BJ (cell line): Measurements from ENCODE around the gene KRTAP4-9. TPM values are rescaled to one million over a fixed set of nuclear protein-coding genes. Genes with fewer than 3 reads are reported as not detected.
"Not testable (repeated sequence)": the region's sequence is repeated elsewhere in the genome, so short reads cannot be mapped to it uniquely, and the experiment has no call there.

Source experiments
- CTCF ChIA-PET: fragments of 350-600 bp; formaldehyde crosslinking; extraction: SDS; loops from one replicate; lab custom pipeline; 2021; ENCODE audit warnings: antibody characterized with exemption, inconsistent platforms; lab: Yijun Ruan, JAX
- POLR2A ChIA-PET: fragments of 300-600 bp; sonication (Branson Sonifier 250); formaldehyde crosslinking; extraction: SDS; loops from one replicate; lab custom pipeline; 2021; ENCODE audit warnings: antibody characterized with exemption; lab: Charles Lee
- DNase-seq: peaks from one replicate; pipeline ENCODE4 v3.0.0-alpha.2; 2011; ENCODE audit warnings: low read depth
- H3K27me3 ChIP-seq: 2 replicates; pipeline ENCODE4 v1.6.0; 2011; ENCODE audit warnings: low read length; ENCODE audit not compliant: control insufficient read depth, insufficient read depth
- H3K36me3 ChIP-seq: 2 replicates; pipeline ENCODE4 v1.5.1; 2011; ENCODE audit warnings: low read length; ENCODE audit not compliant: control insufficient read depth, insufficient read depth
- H3K4me3 ChIP-seq: 2 replicates; pipeline ENCODE4 v1.5.1; 2011; ENCODE audit warnings: low read depth, mild to moderate bottlenecking, control low read depth, low read length
- polyA plus RNA-seq: library from polyadenylated mRNA; depleted of rRNA; stranded (reverse); fragments of >200 nt; gene quantifications from 2 replicates; pipeline ENCODE4 v1.2.3, GENCODE V29; 2011
- TF ChIP-seq, protein P1 (sequence below): IDR thresholded peaks from 2 replicates; pipeline ENCODE4 v1.5.1; 2011; ENCODE audit warnings: low read depth, mild to moderate bottlenecking, control low read depth, inconsistent platforms, low read length, moderate library complexity; ENCODE audit not compliant: insufficient read depth

KRTAP4-9 gene
- polyA plus RNA-seq, 1 experiment = not detected

DNA sequence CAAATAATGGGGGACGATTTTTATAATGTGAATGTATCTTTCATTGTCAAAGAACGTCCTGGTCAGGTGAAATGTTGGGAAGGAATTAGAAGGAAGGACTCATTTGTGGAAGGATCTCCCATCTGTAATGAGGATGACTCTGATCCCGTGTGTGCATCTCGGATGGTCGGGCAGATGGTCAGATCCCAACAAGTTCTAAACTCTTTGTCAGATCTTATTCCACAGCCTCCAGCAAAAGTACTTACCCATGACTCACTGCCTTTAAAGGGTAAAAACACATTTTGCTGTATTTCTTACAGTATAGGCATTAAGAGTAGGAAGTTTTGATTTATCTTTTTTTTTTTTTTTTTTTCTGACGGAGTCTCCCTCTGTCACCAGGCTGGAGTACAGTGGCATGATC lies 6.7 kb upstream of the KRTAP4-9 start:
- peak; percentile 64 for DNase-seq
- no peak overlapping the region for H3K4me3 ChIP-seq
- H3K36me3 ChIP-seq = no peaks in the 10 kb centered on the region
- ChIA-PET CTCF (no interaction called here), POLR2A (no interaction called here)
- TF ChIP-seq, protein P1, sequence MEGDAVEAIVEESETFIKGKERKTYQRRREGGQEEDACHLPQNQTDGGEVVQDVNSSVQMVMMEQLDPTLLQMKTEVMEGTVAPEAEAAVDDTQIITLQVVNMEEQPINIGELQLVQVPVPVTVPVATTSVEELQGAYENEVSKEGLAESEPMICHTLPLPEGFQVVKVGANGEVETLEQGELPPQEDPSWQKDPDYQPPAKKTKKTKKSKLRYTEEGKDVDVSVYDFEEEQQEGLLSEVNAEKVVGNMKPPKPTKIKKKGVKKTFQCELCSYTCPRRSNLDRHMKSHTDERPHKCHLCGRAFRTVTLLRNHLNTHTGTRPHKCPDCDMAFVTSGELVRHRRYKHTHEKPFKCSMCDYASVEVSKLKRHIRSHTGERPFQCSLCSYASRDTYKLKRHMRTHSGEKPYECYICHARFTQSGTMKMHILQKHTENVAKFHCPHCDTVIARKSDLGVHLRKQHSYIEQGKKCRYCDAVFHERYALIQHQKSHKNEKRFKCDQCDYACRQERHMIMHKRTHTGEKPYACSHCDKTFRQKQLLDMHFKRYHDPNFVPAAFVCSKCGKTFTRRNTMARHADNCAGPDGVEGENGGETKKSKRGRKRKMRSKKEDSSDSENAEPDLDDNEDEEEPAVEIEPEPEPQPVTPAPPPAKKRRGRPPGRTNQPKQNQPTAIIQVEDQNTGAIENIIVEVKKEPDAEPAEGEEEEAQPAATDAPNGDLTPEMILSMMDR = no peak
- H3K27me3 ChIP-seq = no peaks in the 10 kb centered on the region

GRCh38 chr17:41099682-41100480 lies 5.3 kb upstream of the KRTAP4-9 start:
- CTCF ChIA-PET, H3K36me3 ChIP-seq: not testable (repeated sequence)
- POLR2A ChIA-PET = interaction anchor here (0.6 kb wide), 2 partner anchors 86 to 193 kb away, joined by 3 to 5 read pairs; no protein-coding TSS in a partner anchor

DNA sequence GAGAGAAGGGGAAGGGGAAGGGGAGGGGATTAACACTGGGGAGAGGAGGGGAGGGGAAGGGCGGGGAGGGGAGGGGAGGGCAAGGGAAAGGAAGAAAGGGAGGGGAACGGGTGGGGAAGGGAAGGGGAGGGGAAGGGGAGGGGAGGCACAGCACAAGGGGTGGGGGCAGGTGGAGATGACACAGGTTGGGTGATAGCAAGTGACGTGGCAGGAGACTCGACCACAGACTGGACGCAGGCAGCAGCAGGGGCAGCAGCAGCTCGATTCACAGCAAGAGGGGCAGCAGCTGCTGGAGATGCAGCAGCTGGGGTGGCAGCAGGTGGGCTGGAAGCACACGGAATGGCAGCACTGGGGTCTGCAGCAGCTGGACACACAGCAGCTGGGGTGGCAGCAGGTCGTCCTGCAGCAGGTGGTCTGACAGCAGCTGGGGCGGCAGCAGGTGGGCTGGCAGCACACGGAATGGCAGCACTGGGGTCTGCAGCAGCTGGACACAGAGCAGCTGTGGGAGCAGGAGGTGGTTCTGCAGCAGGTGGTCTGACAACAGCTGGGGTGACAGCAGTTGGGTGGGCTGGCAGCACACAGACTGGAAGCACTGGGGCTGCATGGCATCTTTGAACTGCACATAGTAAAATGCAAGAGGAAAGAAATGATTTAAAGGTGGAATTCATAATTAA lies 3.5 kb upstream of the KRTAP4-9 start, which contains the start of gene KRTAP4-16:
Gene KRTAP4-16, minus strand, starts transcription at position 624 of the 674 bp plus-strand sequence. Its CDS starts 0 bp downstream, at position 624.
- DNase-seq = no peak
- CTCF ChIA-PET = interaction anchor here (0.8 kb wide), 1 partner anchor 246 kb away, joined by 4 read pairs; no protein-coding TSS in a partner anchor
- POLR2A ChIA-PET = no interaction called here
- Histone ChIP-seq H3K4me3 (no peak within 1 kb of the TSS), H3K36me3 (no peaks in the 10 kb centered on the region), H3K27me3 (no peaks in the 10 kb centered on the region)
- TF ChIP-seq, protein P1 = no peak

More at GRCh38 chr17:41099682-41100480, 5.3 kb upstream of the KRTAP4-9 start:
- not testable (repeated sequence) for H3K27me3 ChIP-seq, H3K4me3 ChIP-seq
- peak; percentile 85 for DNase-seq

DNA sequence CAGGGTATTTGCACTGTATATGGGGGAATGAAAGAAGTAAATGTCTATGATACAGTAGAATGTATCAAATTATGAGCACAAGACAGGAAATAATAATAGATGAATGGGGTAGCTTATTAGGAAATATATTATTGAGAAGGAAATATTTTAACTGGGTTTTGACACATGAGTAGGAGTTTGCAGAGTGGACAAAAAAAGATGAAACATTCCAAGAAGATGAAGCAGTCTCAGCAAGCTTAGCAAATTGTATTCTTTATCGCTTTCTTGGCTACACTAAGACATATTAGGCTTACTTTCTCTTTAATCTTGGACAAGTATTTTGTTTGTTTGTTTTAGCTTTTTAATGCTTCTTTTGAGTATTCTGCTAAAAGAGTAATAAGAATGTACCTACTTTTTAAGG lies 1.3 kb upstream of the KRTAP4-9 start:
- ChIA-PET POLR2A (no interaction called here), CTCF (no interaction called here)
- Histone ChIP-seq H3K27me3 (no peaks in the 10 kb centered on the region), H3K36me3 (no peaks in the 10 kb centered on the region), H3K4me3 (no peak overlapping the region)
- no peak for DNase-seq
- TF ChIP-seq, protein P1 = no peak

GRCh38 chr17:41104386-41105038 lies 677 bp upstream of the KRTAP4-9 start:
- POLR2A ChIA-PET, H3K36me3 ChIP-seq, CTCF ChIA-PET, DNase-seq, H3K27me3 ChIP-seq, H3K4me3 ChIP-seq: not testable (repeated sequence)
